Choroid plexus epithelial cell (primary cell): ENCODE measurements around the gene CYBA.

Source experiments
- DNase-seq: peaks from one replicate; pipeline ENCODE4 v3.0.0-alpha.2; 2010; ENCODE audit warnings: low read depth
- H3K4me3 ChIP-seq: 2 replicates; pipeline ENCODE4 v1.5.1; 2011; ENCODE audit warnings: low read depth, mild to moderate bottlenecking, control low read depth, low read length, moderate library complexity
- TF ChIP-seq, protein P1 (sequence below): conservative IDR thresholded peaks from 2 replicates; pipeline ENCODE4 v1.5.1; 2011; ENCODE audit warnings: low read depth, mild to moderate bottlenecking, control low read depth, inconsistent platforms, low read length, moderate library complexity

CYBA gene

GRCh38 chr16:88618182-88618955 lies 32.5 kb downstream of the CYBA start:
- DNase-seq = peak; percentile 33
- TF ChIP-seq, protein P1, sequence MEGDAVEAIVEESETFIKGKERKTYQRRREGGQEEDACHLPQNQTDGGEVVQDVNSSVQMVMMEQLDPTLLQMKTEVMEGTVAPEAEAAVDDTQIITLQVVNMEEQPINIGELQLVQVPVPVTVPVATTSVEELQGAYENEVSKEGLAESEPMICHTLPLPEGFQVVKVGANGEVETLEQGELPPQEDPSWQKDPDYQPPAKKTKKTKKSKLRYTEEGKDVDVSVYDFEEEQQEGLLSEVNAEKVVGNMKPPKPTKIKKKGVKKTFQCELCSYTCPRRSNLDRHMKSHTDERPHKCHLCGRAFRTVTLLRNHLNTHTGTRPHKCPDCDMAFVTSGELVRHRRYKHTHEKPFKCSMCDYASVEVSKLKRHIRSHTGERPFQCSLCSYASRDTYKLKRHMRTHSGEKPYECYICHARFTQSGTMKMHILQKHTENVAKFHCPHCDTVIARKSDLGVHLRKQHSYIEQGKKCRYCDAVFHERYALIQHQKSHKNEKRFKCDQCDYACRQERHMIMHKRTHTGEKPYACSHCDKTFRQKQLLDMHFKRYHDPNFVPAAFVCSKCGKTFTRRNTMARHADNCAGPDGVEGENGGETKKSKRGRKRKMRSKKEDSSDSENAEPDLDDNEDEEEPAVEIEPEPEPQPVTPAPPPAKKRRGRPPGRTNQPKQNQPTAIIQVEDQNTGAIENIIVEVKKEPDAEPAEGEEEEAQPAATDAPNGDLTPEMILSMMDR = no peak
- H3K4me3 ChIP-seq = no peak overlapping the region

DNA sequence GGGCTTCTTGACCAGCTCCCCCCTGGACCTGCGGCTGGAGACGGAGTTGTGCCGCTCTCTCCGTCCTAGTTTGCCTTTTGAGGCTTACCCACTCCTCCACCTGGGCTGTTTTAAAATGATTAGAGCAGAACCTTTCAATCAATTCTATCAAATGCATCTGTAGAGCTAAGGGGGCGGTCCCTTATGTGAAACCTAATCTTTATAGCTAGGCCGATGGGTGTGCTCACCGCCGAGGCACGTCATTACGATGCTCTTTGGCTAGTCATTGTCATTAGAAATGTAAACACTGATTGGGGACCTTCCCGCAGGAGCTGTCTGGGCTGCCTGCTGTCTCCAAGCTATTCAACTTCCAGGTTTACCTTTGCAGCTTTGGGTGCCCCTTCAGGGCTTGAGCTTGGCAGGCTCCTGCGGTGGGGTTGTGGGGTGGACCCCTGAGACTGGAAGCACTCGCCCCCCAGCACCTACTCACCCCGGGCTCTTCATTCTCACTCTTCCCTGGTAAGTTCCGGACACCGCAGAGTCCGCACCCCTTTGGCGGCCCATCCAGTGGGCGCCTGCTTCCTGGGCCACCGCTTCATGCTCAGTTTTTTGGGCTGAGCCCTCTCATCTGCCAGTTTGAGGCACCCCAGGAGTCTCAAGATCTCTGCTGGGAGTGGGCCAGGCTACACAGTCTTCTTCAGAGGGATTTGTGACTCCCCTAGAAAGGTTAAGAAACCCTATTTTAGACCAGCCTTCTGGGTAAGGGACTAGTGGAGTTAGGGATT lies 33.4 kb downstream of the CYBA start:
- no peak for DNase-seq
- H3K4me3 ChIP-seq = no peak overlapping the region
- TF ChIP-seq, protein P1 = no peak

GRCh38 chr16:88616736-88617135 lies 34.1 kb downstream of the CYBA start:
- no peak overlapping the region for H3K4me3 ChIP-seq
- DNase-seq = no peak
- TF ChIP-seq, protein P1 = no peak

DNA sequence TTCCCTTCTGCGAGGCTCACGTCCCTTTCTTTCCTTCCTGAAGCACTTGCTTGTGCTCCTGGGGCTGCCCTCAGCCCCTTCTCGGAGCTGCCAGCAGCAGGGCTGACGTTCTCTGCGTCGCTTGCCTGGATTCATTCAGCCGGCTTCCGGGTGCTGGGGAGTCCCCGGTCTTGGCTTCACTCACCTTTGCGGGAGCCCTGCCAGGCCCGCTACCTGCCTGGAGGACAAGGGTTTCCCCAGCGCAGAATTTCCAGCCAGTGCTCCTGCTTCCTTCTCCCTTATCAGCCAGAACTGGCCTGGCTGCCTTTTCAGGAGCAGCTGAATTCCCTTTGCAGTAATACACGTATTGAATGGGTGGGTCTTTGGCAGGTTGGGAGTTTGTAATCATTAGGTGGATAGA lies 34.5 kb downstream of the CYBA start:
- DNase-seq = no peak
- TF ChIP-seq, protein P1 = no peak
- no peak overlapping the region for H3K4me3 ChIP-seq

DNA sequence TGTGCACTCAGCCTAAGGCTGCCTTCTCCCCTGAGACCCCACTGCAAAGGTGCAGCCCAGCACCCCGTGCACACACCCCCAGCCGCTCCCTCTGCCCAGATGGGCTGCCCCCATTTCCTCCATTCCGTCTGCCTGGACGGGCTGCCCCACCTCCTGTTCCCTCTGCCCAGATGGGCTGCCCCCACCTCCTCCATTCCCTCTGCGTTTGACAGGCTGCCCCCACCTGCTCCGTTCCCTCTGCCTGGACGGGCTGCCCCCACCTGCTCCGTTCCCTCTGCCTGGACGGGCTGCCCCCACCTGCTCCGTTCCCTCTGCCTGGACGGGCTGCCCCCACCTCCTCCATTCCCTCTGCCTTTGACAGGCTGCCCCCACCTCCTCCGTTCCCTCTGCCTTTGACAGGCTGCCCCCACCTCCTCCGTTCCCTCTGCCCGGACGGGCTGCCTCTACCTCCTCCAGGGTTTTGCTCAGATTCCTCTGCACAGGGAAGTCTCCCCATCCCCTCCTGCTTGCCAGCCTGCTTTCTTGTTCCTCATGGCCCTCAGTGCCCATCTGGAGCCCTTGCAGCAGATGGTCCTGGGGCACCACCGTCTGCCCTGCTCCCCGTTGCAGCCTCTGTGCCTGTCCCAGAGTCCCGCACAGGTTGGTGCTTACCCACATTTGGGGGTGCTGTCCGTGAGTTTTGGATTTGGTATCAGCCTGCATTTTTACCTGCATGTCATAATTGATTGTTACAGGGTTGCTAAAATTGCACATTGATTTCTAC lies 35.9 kb downstream of the CYBA start:
- TF ChIP-seq, protein P1 = no peak
- H3K4me3 ChIP-seq = no peak overlapping the region
- no peak for DNase-seq

GRCh38 chr16:88613911-88614817 lies 36.7 kb downstream of the CYBA start:
- TF ChIP-seq, protein P1 = no peak
- DNase-seq = no peak

More at GRCh38 chr16:88613911-88614817, 36.7 kb downstream of the CYBA start:
- no peak overlapping the region for H3K4me3 ChIP-seq
